Fibroblast of lung (primary cell): ENCODE data around the gene CCL7. TPM values are rescaled to one million over a fixed set of nuclear protein-coding genes. Genes with fewer than 3 reads are reported as not detected.
A peak's percentile ranks its signal among the peaks of the same experiment; 100 is the strongest.

Experiments
- DNase-seq, 2 donors: peaks; one replicate each; pipeline versions ENCODE4 v3.0.0 to v3.0.0-alpha.2; 2010; ENCODE audit warnings: low read depth in 2 of 2
- H2AFZ ChIP-seq: 2 replicates; pipeline ENCODE4 v1.5.1; 2012; ENCODE audit warnings: low read length, control low read depth, inconsistent platforms
- H3K27ac ChIP-seq: 2 replicates; pipeline ENCODE4 v1.5.1; 2011; ENCODE audit warnings: low read length, control low read depth; ENCODE audit not compliant: insufficient read depth
- H3K27me3 ChIP-seq: 2 replicates; pipeline ENCODE4 v1.5.1; 2011; ENCODE audit warnings: mild to moderate bottlenecking, low read length; ENCODE audit not compliant: control insufficient read depth, insufficient read depth
- H3K36me3 ChIP-seq: 2 replicates; pipeline ENCODE4 v1.5.1; 2011; ENCODE audit warnings: low read length; ENCODE audit not compliant: control insufficient read depth, insufficient read depth
- H3K4me1 ChIP-seq: 2 replicates; pipeline ENCODE4 v1.5.1; 2011; ENCODE audit warnings: low read length; ENCODE audit not compliant: control insufficient read depth, insufficient read depth; ENCODE audit errors: extremely low read depth
- H3K4me2 ChIP-seq: 2 replicates; pipeline ENCODE4 v1.5.1; 2011; ENCODE audit warnings: low read length, control low read depth; ENCODE audit not compliant: insufficient read depth; ENCODE audit errors: extremely low read depth
- H3K4me3 ChIP-seq, 4 experiments: fragments of 200-600 bp in 1 of 4; sonication (generic) in 1 of 4; replicated peaks in 1 of 4; 2 replicates each; pipeline ENCODE4 v1.5.1; 2011 to 2016; ENCODE audit warnings: low read length in 4 of 4, low read depth in 3 of 4, mild to moderate bottlenecking in 3 of 4, control low read depth in 2 of 4, inconsistent platforms in 1 of 4, mixed read lengths in 1 of 4; ENCODE audit not compliant: insufficient read depth in 1 of 4; ENCODE audit errors: control extremely low read depth in 1 of 4
- H3K79me2 ChIP-seq: 2 replicates; pipeline ENCODE4 v1.5.1; 2012; ENCODE audit warnings: mild to moderate bottlenecking, low read length, inconsistent platforms; ENCODE audit not compliant: control insufficient read depth, insufficient read depth
- H3K9ac ChIP-seq: 2 replicates; pipeline ENCODE4 v1.5.1; 2011; ENCODE audit warnings: mild to moderate bottlenecking, low read length, control low read depth; ENCODE audit not compliant: insufficient read depth
- H3K9me3 ChIP-seq: 2 replicates; pipeline ENCODE4 v1.5.1; 2012; ENCODE audit warnings: low read depth, low read length; ENCODE audit not compliant: control insufficient read depth, insufficient read depth
- H4K20me1 ChIP-seq: 2 replicates; pipeline ENCODE4 v1.5.1; 2011; ENCODE audit warnings: low read length; ENCODE audit not compliant: control insufficient read depth, insufficient read depth; ENCODE audit errors: extremely low read depth
- CTCF ChIP-seq, 2 donors: IDR thresholded peaks in 1 of 2; conservative IDR thresholded peaks in 1 of 2; 1 replicate in 1 of 2; 2 replicates in 1 of 2; pipeline ENCODE4 v1.5.1; 2011 to 2012; ENCODE audit warnings: low read length in 2 of 2, control low read depth in 1 of 2, inconsistent platforms in 1 of 2, low read depth in 1 of 2, mild to moderate bottlenecking in 1 of 2
- EZH2 ChIP-seq: IDR thresholded peaks from 2 replicates; pipeline ENCODE4 v1.5.1; 2012; ENCODE audit warnings: low read length, control low read depth, mild to moderate bottlenecking; ENCODE audit errors: missing control alignments
- polyA plus RNA-seq, 2 donors: library from polyadenylated mRNA; depleted of rRNA in 1 of 2; stranded (reverse) in 1 of 2; unstranded in 1 of 2; fragments of >200 nt; gene quantifications; 2 replicates each; pipeline ENCODE4 v1.2.1, GENCODE V29; 2011 to 2012; ENCODE audit warnings: missing spikeins in 1 of 2
- total RNA-seq: library from RNA; depleted of rRNA; stranded (reverse); fragments of >200 nt; gene quantifications from 2 replicates; pipeline ENCODE4 v1.2.1, GENCODE V29; 2014

Gene CCL7
- total and polyA plus RNA-seq, 2 donors (not counting 1 experiment from before 2014, with no cell fraction given) = 0.33 to 0.81 TPM

GRCh38 chr17:34248511-34249024 is 21.5 kb upstream of the CCL7 start:
- Histone ChIP-seq H3K27ac (peak overlapping the region; percentile 42), H3K4me3 (no peak overlapping the region), H3K36me3 (no peaks in the 10 kb centered on the region), H3K4me1 (peaks cover 27% of the 10 kb centered on the region), H3K9ac (no peak overlapping the region), H4K20me1 (no peaks in the 10 kb centered on the region), H3K9me3 (no peaks in the 10 kb centered on the region), H3K4me2 (no peak overlapping the region), H3K27me3 (no peaks in the 10 kb centered on the region), H2AFZ (no peak overlapping the region), H3K79me2 (no peaks in the 10 kb centered on the region)
- TF ChIP-seq EZH2 (no peak), CTCF (conservative IDR thresholded peaks at IDR 0.05 in 1 of 2, IDR thresholded peaks at IDR 0.05 in 1 of 2; ENCODE audit: low read depth in 1 of 2, low read length in 2 of 2) (no peak)
- DNase-seq = peak; percentile 22 to 97

GRCh38 chr17:34249061-34249460 is 21.0 kb upstream of the CCL7 start:
- Histone ChIP-seq H4K20me1 (no peaks in the 10 kb centered on the region), H3K27ac (peak overlapping the region; percentile 42), H3K4me2 (no peak overlapping the region), H2AFZ (no peak overlapping the region), H3K79me2 (no peaks in the 10 kb centered on the region), H3K9ac (no peak overlapping the region), H3K36me3 (no peaks in the 10 kb centered on the region), H3K4me1 (peaks cover 32% of the 10 kb centered on the region), H3K27me3 (no peaks in the 10 kb centered on the region), H3K9me3 (no peaks in the 10 kb centered on the region), H3K4me3 (no peak overlapping the region)
- no peak for DNase-seq
- TF ChIP-seq CTCF (conservative IDR thresholded peaks at IDR 0.05 in 1 of 2, IDR thresholded peaks at IDR 0.05 in 1 of 2; ENCODE audit: low read depth in 1 of 2, low read length in 2 of 2) (no peak), EZH2 (no peak)

- H3K27ac ChIP-seq = peak overlapping the region; percentile 42
- H3K4me1 ChIP-seq = peaks cover 36% of the 10 kb centered on the region
- no peak overlapping the region for H3K9ac ChIP-seq
- no peaks in the 10 kb centered on the region for H4K20me1 ChIP-seq
- H3K36me3 ChIP-seq = no peaks in the 10 kb centered on the region
- H2AFZ ChIP-seq = no peak overlapping the region
- no peak for TF ChIP-seq EZH2
- no peak for TF ChIP-seq CTCF (conservative IDR thresholded peaks at IDR 0.05 in 1 of 2, IDR thresholded peaks at IDR 0.05 in 1 of 2; ENCODE audit: low read depth in 1 of 2, low read length in 2 of 2)
- no peak for DNase-seq
- no peaks in the 10 kb centered on the region for H3K27me3 ChIP-seq
- no peak overlapping the region for H3K4me2 ChIP-seq
- H3K4me3 ChIP-seq = no peak overlapping the region
- H3K79me2 ChIP-seq = no peaks in the 10 kb centered on the region
- H3K9me3 ChIP-seq = no peaks in the 10 kb centered on the region
Observed at GRCh38 chr17:34249478-34249877, 20.5 kb upstream of the CCL7 start.
